Right kidney (tissue), 9 donors: ENCODE measurements around the gene YOD1.

ENCODE experiments used
- DNase-seq: peaks from one replicate; pipeline ENCODE4 v3.0.0-alpha.2; 2016
- long read RNA-seq, 8 donors: transcript quantifications; one replicate each; lab custom pipeline, GENCODE V29; 2026

The YOD1 gene
- long read RNA-seq, donor 1 = 0 reads
- long read RNA-seq, donor 2, full-length matches to known transcripts = 3 of 3 reads
- long read RNA-seq, donor 2, partial matches to known transcripts = 0 of 3 reads
- long read RNA-seq, donor 2, other reads (novel, unspliced or antisense) = 0 of 3 reads
- long read RNA-seq, donor 3, full-length matches to known transcripts = 1 of 1 reads
- long read RNA-seq, donor 3, partial matches to known transcripts = 0 of 1 reads
- long read RNA-seq, donor 3, other reads (novel, unspliced or antisense) = 0 of 1 reads
- long read RNA-seq, donor 4, full-length matches to known transcripts = 7 of 7 reads
- long read RNA-seq, donor 4, partial matches to known transcripts = 0 of 7 reads
- long read RNA-seq, donor 4, other reads (novel, unspliced or antisense) = 0 of 7 reads
- long read RNA-seq, donor 5, full-length matches to known transcripts = 2 of 2 reads
- long read RNA-seq, donor 5, partial matches to known transcripts = 0 of 2 reads
- long read RNA-seq, donor 5, other reads (novel, unspliced or antisense) = 0 of 2 reads
- long read RNA-seq, donor 6, full-length matches to known transcripts = 1 of 1 reads
- long read RNA-seq, donor 6, partial matches to known transcripts = 0 of 1 reads
- long read RNA-seq, donor 6, other reads (novel, unspliced or antisense) = 0 of 1 reads
- long read RNA-seq, donor 7, full-length matches to known transcripts = 12 of 12 reads
- long read RNA-seq, donor 7, partial matches to known transcripts = 0 of 12 reads
- long read RNA-seq, donor 7, other reads (novel, unspliced or antisense) = 0 of 12 reads
- long read RNA-seq, donor 8, full-length matches to known transcripts = 6 of 6 reads
- long read RNA-seq, donor 8, partial matches to known transcripts = 0 of 6 reads
- long read RNA-seq, donor 8, other reads (novel, unspliced or antisense) = 0 of 6 reads

DNA sequence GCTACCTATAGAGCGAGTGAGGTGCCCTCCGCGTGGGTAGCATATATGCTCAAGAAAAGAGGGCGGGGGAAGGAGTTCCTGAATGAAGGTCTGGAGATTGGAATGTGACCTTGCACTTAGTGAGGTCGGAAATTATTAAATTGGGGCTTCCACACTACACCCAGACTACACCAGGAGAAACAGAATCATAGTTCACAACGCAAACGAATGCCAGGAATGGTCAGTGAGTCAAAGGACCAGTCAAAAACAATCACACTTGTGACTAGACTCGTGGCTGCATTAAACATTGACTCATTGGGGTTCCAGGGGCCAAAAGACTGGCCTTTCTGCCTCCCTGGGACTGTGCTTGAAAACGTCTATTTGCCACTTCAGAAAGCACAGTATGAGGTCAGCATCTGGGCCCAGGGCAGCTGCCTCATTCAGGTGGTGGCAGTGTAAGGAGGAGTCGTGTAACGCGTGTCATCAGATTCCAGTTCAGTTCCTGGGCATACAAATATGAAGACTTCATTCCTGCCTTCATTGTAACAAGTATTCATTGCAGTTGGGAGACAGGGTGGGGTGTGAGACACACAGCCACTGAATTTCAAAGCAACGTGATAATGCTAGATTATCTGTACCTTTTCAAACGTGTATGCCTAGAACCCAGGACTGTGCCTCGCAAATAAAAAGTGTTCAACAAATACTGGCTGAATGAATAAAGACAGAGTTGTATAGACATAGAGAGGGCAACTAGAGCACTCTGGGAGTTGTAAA lies at the start of gene YOD1:
Gene YOD1, minus strand, starts transcription at position 18 of the 753 bp plus-strand sequence. CDS start 178 bp downstream, outside the sequence.
- DNase-seq = no peak

DNA sequence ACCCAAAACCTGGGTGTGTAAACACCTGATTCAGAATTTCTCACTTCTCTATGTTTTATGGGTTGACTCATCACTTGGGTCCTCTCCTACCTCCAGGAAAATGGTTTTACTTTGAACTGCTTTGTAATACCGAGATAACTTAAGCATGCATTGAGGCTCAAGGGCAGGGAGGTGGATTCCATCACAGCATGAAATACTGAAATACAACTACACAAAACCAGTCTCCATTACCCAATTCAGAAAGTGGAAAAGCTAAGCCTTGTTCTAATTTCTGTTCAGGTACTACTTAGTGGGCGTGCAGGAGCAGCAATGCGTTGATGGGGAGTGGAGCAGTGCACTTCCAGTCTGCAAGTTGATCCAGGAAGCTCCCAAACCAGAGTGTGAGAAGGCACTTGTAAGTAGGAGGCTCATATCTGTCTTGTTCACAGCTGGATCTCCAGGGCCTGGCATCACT lies 46.9 kb upstream of the YOD1 start:
- DNase-seq = no peak

GRCh38 chr1:207093944-207094343 lies 42.9 kb upstream of the YOD1 start:
- no peak for DNase-seq

- no peak for DNase-seq
These were observed 40.3 kb upstream of the YOD1 start for GRCh38 chr1:207091200-207091908.

GRCh38 chr1:207089627-207090355 lies 38.8 kb upstream of the YOD1 start:
- DNase-seq = no peak

DNA sequence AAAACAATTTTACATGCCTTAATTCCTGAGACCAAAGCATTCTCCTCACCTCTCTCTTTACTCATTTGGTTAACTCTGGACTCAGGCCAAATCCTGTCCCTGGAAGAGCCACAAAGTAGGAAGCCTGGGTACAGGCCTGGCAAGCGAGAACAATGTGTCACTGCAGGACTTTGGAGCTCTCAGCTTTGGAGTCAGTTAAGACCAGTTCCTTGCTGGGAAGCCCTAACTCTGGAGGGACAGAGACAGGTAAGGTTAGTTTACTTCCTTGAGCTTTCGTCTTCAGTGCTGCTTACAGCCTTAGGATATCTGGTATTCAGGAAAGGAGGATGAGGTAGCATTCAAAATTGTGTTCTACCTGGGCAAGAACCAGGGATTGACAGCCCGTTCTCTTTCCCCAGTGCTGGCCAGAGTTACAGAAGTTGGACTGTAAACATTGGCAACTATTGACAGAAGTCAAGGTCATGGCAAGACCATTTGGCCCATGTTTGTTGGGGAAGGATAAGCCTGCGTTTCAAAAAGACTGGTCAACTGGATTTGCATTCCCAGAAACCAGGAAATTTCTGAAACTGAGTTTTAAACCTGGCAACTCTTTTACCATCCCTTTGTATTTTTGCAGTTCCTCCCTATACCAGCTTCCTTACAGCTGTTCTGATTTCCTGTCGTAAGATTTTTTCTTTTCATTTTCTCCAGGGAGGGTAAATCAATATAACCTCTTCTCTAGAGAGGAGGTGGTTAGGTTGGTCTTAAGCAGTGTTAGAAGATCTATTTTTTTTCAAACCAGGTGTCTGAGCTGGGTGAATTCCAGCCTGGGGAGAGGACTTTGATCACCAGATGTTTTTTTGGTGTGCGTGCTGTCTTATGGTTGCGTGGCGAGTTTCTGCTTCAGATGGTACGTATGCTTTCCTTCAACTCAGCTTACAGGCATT lies 38.0 kb upstream of the YOD1 start, which contains the start of gene C4BPB:
Gene C4BPB, plus strand, starts transcription at position 160 of the 926 bp plus-strand sequence. Its CDS starts 672 bp downstream, at position 832.
- no peak for DNase-seq

- no peak for DNase-seq
These were observed 37.2 kb upstream of the YOD1 start for GRCh38 chr1:207088161-207088560.

- no peak for DNase-seq
These were observed 34.9 kb upstream of the YOD1 start for GRCh38 chr1:207085887-207086286.

- DNase-seq = no peak
These were observed 33.7 kb upstream of the YOD1 start for GRCh38 chr1:207084701-207085180.

- DNase-seq = no peak
These were observed 33.2 kb upstream of the YOD1 start for GRCh38 chr1:207084232-207084631.

DNA sequence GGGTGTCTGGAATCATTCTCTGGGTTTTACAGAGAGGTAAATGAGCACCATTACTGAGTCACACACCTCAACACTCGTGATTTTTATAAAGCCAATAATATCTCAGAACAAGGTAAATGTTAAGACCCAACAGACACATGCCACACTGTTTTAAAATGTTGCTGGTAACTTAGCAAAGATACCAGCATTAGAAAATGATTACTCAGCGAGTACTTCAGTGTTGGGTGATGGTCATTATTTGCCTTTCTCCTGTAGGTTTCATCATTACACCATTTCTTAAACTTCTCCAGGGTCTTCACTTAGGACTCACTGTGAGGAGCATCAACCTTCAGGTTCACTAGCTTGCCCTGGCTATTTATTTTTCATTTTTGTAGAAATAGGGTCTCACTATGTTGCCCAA lies 30.8 kb upstream of the YOD1 start:
- DNase-seq = no peak

DNA sequence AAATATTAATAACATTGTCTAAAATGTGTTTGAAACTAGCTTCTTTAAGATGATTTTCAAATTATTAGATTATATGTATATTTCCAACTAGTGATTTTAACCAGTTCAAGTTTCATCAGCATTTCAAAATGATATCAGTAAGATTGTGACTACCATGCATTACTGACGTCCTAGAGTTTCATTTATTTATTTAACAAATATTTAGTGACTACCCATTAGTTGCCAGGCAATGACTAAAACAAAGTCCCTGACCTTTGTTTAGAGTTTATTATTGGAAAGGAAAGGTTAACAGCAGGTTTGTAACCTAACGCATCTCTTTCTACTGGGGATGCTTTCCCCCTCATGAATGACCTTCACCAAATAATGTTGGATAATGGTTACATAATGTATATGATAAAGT lies 30.1 kb upstream of the YOD1 start:
- no peak for DNase-seq

- no peak for DNase-seq
These were observed 28.8 kb upstream of the YOD1 start for GRCh38 chr1:207079706-207080241.

DNA sequence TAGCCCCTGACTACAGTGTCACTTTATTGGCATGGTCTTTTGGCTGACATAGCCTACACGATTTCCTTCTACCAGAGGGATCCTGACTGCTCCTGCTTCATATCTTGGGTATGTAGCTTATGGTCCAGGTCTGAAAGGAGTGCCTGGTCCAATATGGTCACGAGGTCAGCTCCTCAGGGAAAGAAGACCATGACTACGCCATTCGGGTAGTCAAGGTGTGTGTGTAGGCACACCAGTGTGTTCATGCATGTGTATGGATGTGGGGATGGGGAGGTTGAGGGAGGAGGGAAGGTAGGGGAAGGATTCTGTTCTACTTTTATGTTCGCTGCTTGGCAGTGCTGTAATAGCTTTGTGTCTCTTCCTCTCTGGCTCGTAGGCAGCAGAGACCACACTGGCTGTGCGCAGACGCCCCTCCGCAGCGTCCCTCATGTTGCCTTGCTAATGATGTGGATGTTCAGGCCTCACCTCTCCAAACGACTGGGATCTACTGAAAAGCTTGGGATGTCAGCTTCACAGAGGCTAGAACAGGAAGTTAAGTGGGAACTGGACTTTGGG lies 27.6 kb upstream of the YOD1 start:
- no peak for DNase-seq

- no peak for DNase-seq
These were observed 26.7 kb upstream of the YOD1 start for GRCh38 chr1:207077470-207078377.

DNA sequence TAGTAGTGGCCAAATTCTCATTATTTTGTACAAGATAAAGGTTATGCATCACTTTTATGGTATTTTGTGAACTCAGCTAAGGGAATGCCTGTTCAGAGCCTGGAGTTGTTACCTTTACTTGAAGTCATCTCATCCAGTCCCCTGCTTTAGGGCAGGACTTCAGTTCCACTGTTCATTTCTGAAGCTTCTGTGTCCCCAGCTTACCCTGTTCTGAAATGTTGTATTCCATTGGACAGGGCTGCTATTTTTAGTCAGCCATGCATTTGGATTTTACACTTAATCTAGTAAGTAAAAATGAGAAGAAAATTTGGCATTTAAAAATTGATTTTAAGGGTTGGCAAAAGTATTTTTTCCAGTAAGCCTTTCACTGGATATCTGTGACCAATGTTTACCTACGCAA lies 26.0 kb upstream of the YOD1 start:
- DNase-seq = no peak

GRCh38 chr1:207076181-207076955 lies 25.4 kb upstream of the YOD1 start:
- DNase-seq = no peak
